Endometrial microvascular endothelial cells (primary cell): ENCODE measurements around the gene ZNF804A. TPM values are rescaled to one million over a fixed set of nuclear protein-coding genes. Genes with fewer than 3 reads are reported as not detected.

Source experiments
- in situ Hi-C: cut with HindIII; loops from 2 replicates; pipeline ENCODE4 v1.10.0; 2017; ENCODE audit warnings: low sequenced_read_pairs, low pct_unique_long_range_greater_than_20kb; ENCODE audit errors: inconsistent ontology term
- total RNA-seq: library from RNA; depleted of rRNA; stranded (reverse); fragments of >200 nt; gene quantifications from one replicate; pipeline ENCODE4 v1.2.3, GENCODE V29; 2015; ENCODE audit errors: inconsistent ontology term

ZNF804A gene
- total RNA-seq, 1 donor from 2014 or later: not detected

DNA sequence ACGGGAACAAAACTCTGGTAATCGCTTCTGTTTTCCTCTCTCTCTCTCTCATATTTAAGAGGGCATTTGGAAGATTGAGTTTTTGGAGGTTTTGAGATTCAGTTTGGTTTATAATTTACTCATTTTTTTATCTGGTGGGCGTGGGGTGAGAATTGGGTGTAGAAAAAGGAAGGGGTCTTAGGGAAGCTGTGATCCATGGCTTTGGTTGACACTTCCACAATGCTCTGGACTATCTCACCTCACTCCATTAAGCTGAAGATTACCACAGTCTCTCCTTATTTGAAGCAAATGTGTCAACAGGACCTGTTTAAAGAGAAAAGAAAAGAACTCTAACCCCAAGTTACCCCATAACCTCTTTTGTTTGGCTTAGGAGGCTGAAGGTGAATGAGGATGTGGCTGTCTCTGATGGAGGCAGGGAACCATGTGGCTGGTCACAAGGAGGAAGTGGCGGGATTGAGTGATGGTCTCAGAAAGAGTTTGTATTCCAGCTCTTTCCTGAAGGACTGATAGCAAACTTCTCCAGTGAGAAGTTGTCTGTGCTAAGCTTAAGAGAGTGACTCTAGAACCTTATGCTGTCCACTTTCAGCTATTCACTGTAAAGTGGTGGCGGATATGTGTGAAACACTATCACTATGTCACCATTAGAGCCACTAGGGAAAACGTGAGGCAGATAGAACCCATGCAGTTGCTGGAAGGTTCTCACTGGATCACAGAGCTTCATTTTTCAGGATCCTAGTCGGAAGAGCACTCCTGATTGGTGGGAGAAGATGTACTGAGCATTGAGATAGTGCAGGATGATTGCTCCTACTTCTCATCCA, 934 bp downstream of the ZNF804A start:
- in situ Hi-C loops: no loop called here

DNA sequence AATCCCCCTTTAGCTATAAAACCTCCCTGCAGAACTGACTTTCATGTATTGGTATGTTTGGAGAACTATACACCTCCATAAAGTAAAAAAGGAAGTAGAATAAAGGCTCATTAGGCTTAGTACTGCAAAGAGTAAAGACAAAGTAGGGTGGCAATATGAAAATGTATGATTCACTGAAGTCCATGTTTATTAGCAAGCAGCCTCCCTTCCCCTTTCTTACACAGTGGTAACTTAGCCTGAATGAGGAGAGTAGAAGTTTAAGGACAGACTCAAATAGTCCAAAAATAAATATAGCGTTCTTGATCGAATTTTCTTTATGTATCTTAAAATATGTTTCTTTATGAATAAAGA, 1.5 kb downstream of the ZNF804A start:
- in situ Hi-C loops: no loop called here

DNA sequence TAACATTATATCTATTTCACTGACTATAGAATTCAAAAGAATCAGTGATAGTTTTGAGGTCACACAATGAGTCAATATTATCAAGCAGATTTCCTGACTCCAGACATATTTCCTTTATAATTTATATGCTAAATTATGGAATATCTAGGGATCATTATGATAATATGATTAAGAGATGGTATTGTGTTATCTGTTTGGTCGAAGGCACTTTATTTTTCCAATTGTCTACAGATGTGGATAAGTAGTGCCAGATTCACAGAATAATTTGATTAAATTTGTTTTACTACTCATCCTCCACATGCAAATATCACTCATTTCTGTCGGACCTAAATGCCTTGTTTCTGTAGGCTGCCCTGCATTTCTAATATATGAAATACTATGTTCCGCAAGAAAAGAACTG, 4.4 kb downstream of the ZNF804A start:
- in situ Hi-C loops: no loop called here

DNA sequence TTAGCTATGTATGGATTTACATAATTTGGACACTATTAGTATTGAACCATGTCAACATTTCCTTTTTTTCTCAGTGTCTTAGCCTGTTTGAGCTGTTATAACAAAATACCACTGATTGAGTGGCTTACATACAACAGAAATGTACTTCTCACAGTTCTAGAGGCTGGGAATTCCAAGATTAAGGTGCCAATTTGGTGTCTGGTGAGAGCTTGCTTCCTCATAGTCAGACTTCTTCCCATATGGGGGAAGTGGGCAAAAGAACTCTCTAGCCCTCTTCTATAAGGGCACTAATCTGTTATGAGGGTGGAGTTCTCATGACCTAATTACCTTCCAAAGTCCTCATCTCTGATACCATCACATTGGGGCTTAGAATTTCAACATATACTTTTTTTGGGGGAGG, 12.6 kb downstream of the ZNF804A start:
- in situ Hi-C loops: no loop called here

DNA sequence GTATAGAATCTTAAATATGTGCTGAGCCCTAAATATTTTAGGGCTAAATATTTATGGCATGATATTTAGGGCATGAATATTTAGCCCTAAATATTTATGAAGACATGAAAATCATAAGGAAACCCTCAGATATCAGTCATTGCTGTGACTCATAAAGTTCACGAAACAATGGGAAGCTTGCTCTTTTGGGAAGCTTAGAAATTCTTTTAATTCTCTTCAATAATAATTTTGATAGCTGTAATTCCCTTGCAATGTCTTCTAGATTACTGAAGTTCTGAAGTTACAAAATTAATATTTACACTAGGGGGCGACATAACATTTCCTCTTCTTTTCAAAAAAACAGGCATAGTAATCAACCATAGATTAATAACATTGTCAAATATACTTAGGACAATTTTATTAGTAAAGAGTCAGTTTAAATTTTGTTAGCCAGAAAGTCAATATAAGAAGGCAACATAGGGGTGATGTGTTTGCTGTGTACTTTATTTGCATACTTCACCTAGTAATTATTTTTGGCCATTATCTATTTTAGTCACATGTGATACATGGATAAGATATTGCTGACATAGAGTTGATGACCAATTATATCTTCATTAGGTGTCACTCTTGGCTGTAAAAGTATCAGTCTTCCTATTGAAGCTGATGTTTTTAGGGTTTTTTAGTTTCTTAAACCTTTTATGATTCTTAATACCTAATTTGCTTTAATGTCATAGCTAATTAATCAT, 13.2 kb downstream of the ZNF804A start:
- in situ Hi-C loops: no loop called here

DNA sequence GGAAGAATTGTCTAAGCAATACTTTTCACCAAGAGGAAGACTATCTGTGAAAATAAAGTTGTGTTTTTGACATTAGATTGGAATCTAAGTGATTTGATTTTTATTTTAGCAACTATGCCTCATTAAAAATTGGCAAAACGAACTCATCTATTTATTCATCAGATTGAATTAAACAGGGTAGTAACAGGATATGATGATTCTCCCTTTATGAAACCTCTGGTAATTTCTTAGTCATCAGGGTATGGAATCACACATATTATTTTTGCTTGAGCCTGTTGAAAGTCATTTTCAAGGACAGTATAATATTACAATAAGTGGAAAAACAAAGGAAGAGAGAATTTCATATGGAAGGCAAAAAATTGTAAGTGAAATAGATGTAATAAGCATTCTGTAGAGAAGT, 22.0 kb downstream of the ZNF804A start:
- in situ Hi-C loops: no loop called here

DNA sequence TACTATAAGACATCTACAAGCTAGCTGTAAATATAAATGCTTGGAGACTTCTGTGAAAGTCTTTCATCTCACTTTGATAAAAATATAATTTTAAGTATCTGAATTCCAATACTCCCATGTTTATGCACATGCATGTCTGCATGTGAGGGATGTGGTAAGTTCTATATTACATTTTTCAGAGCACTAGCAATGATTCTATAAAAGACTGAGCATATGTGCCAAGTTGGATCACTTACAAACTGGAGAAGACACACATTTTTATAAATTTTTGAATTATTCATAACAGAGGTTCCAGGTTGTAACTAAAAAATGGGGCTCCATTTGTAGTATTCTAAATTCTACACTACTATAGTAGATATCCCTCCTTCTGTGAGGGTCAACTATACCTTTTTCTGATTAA, 26.0 kb downstream of the ZNF804A start:
- in situ Hi-C loops: no loop called here

DNA sequence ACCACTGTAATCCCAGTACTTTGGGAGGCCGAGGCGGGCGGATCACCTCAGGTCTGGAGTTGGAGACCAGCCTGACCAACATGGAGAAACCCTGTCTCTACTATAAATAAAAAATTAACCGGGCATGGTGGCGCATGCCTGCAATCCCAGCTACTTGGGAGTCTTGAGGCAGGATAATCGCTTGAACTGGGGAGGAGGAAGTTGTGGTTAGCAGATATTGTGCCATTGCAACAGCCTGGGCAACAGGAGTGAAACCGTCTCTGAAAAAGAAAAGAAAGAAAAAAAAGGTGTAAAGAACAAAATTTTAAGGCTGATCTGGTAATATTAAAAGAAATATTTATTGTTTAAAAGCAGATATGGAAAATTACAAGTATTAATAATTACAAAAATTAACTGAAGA, 29.7 kb downstream of the ZNF804A start:
- in situ Hi-C loops: no loop called here

DNA sequence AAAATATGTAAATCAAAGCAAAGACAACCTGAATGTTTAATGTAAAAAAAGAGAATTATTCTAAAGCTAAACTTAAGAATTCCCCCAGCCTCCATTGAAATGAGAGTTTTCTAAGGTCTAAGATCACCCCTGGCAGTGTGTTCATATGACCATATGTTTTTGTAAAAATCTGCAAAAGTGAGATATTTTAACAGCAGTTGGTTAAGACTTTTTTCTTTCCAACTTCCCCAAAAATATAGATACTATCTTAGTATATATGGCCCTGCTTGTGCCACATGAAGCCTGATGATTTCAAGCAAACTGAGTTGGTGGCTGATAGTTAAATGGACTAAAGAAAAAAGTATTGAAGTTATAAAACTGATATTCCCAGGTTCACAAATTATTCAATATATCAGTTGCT, 35.4 kb downstream of the ZNF804A start:
- in situ Hi-C loops: no loop called here

DNA sequence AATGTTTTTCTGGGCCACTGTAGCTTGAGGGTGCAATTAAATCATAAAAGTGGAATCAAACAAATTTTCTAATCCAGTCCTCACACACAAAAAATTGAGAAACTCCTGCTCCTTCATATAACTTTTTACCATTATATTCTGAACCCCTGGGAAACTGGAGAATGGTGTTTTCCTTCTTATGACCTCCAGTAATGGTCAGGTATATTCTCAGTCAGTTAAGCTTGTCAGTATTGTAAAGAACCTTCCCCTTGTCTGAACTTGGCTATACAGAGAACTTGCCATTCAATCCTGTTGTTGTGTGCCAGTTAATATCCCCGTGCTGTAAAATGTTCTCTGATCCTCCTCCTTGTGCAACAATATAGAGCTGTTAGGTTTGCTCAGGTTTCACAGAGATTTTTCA, 39.5 kb downstream of the ZNF804A start:
- in situ Hi-C loops: no loop called here

DNA sequence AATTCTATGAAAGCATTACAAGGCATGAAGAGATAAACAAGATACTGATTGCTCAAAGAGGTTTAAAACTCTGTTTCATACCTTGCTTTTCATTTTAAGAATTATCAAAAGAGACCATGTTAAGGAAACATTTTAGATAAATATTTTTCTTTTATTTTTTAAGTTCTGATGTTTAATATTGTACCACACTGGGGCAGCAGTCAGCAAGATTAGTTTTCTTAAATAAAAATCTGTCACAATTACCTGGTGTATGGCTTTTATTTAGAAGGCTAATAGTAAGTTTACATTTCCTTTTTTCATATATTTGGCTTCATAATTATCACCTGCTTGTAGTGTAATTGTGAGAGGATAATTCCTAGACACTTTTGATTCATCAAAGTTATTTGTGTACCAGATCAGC, 46.4 kb downstream of the ZNF804A start:
- in situ Hi-C loops: no loop called here

DNA sequence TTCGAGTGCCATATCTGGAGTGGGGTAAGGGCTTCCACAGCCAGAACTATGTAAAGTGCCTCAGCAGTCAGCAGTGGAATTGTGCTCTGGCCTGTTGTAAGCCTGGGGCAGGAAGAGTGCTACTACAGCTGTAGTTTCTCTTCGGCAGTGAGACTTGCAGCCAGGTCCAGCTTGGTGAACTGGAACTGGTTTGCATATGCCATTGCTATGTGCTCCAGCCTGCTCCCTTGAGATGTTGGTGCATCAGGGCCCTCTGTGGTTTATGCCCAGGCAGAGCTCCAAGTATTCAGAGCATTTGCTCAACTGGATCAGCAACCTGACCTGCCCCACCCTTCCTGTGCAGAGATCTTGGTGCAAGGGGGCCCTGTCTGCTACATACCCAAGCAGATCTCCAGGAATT, 47.8 kb downstream of the ZNF804A start:
- in situ Hi-C loops: no loop called here

DNA sequence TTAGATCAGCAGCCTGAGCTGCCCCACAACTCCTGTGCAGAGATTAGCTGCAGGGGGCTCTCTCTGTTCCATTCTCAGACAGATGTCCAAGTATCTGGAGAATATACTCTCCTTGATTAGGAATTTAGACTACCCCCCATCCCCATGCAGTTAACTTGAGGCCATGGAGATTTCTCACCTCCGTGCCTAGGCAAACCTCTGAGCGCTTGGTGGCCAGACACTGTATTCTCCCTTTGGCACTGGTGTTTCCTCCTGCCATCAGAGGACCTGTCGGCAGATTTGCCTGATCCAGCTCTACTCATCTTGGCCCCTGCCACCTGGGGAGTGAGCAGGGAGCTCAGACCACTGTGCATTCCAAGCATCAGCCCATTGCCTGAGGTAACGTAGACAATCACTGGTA, 48.3 kb downstream of the ZNF804A start:
- in situ Hi-C loops: no loop called here

DNA sequence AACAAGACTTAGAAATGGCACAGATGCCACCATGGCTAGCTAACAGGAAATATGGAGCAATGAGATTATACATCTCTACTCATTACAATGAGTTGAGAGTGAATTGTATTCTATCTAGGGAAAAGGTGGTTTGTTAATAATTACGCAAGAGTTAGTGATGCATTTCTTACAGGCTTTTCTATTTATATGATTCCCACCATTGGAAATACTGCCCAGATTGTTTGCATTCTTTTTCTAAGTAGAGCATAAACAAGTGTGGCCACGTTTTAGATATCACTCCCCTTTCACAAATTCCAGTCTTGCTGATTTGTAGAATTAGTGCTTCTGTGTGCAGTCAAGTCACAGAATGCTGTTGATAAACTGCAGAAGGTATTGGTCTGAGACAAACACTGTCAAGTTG, 56.6 kb downstream of the ZNF804A start:
- in situ Hi-C loops: no loop called here

DNA sequence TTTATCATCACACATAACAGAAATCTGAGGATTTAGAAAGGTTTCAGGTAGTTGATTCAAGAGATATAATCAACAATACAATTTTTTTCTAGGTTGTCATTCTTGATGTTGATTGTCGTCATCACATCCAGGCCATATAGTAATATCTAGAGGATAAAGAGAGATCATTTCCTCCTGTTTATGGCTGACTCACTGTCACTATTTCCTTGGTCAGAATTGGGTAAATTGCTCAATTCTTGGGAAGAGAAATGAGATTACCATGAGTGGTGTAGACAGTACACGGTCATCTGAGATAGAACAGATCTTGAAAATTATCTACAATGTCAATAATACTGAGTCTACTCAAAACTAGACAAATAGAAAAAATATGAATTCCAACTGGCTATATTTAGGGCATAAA, 78.8 kb downstream of the ZNF804A start:
- in situ Hi-C loops: no loop called here

DNA sequence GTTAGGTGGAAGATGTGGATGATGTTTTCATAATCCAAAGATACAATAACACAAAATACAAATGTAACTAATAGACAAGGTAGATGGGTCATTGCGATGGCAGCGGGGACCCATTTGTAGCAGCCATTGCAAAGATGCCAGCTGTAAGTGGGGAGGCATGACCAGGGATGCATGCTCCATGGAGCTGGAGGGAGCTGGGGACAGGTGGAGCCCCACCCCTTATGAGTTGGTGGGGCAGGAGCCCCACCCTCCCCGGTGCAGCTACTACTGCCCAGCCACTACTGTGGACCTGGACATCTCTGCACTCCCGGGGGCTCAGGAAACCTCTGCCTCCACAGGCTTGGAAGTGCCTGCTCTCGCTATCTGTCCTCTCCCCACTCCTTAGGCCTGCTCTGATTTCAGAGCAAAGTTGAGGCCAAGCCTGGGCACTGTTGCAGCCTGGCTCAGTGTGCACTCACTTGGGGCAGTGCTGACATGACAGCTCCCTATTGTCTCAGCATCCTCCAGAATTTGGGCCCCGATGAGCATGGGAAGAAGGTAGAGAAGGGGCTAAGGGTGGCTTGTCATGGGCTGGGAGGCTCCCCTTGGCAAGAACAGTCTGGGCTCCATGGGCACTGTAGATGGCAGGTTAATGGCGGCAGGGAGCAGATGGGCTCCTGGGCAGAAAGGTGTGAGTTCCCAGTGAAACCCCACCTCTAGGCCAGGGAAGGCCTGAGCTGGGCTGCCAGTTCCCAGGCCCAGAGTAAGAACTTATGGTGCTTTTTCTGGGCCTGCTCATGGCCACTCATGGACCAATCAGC, 81.1 kb downstream of the ZNF804A start:
- in situ Hi-C loops: no loop called here

DNA sequence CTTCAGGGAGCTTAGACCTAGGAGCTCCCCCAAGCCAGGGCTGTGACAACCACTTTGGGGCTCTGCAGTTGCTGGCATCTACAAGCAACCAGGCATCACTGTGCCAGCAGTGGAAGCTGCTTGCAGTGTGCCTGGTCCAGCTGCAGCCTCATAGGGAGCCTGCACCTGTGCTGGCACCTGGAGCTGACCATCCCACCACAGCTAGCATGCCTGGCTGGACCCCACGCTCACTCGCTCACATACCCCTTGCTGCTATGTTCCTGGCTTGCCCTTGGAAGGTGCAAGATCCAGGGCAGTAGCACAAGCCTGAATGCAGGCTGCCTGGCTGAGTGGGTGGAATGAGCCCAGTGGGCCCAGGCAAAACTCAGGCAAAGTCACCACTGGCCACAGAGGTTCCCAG, 82.5 kb downstream of the ZNF804A start:
- in situ Hi-C loops: no loop called here

DNA sequence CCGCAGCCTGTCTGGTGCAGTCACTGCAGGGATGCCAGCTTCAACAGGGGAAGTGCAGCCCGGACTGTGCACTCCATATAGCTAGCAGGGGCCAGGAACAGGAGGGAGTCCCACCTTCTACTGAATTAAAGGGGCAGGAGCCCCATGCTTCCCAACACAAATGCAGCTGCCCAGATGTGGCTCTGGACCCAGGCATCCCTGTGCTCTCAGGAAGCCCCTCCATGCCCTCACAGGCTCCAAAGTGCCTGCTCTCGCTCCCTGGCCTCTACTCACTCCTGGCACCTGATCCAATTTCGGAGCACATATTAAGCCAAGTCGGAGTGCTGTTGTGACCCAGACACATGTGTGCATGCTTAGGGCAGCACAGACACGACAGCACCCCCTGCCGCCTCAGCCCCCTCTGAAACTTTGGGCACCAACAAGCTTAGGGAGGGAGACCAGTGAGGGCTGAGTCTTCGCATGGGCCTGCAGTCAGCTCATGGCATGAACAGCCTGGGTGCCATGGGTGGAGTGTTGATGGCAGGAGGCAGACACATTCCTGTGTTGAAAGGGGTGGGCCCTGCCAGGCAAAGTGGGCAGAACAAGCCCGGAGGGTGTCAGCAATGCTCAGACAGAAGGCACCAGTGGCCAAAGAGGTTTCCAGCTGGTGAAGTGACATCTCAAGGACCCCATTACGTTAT, 83.5 kb downstream of the ZNF804A start:
- in situ Hi-C loops: no loop called here

DNA sequence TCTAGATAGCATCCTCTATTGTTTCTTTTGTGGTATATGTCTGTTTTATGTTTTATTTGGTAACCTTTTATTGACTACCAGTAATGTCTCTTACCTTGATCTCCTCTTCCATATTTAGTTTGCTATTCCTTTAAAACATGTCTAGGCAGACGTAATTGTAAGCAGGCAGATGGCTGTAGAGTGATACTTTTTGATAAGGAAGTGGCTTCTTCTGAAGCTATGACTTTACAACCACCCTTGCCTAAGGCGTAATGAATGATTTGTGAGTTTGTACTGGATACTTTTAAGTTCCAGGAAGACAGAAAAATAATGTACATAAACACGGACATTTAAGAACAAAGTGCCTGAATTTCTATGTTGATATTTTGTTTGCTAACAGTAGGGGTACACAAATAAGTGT, 85.6 kb downstream of the ZNF804A start:
- in situ Hi-C loops: no loop called here
